GM12872 (cell line): ENCODE results near the gene PVALEF.

Experiments used
- CTCF ChIP-seq: IDR thresholded peaks from 3 replicates; pipeline ENCODE4 v1.5.1; 2011; ENCODE audit warnings: low read depth, mild to moderate bottlenecking, low read length, moderate library complexity; ENCODE audit not compliant: insufficient read depth

PVALEF gene

GRCh38 chr17:81228420-81228819, 63.1 kb downstream of the PVALEF start:
- TF ChIP-seq CTCF: no peak

GRCh38 chr17:81228834-81229665, 63.7 kb downstream of the PVALEF start:
- TF ChIP-seq CTCF: no peak

GRCh38 chr17:81229666-81229920, 64.3 kb downstream of the PVALEF start:
- TF ChIP-seq CTCF: no peak

GRCh38 chr17:81230043-81230820, 64.9 kb downstream of the PVALEF start:
- TF ChIP-seq CTCF: peak; percentile 73

GRCh38 chr17:81231121-81231645, 65.9 kb downstream of the PVALEF start:
- TF ChIP-seq CTCF: no peak

- no peak for TF ChIP-seq CTCF
Measured at GRCh38 chr17:81231766-81232581, 66.7 kb downstream of the PVALEF start.
